Thyroid gland (tissue), 4 donors: ENCODE data around the gene GPC6. TPM values are rescaled to one million over a fixed set of nuclear protein-coding genes. Genes with fewer than 3 reads are reported as not detected.

Experiments used
- DNase-seq, 2 donors: peaks; one replicate each; pipeline ENCODE4 v3.0.0-alpha.2; 2019
- H3K27ac ChIP-seq, 3 donors: fragments of 200-600 bp; sonication (generic); 1 replicate in 2 of 3; 2 replicates in 1 of 3; pipeline ENCODE4 v1.5.1; 2016 to 2019; ENCODE audit warnings: mild to moderate bottlenecking in 1 of 3, moderate library complexity in 1 of 3
- H3K27me3 ChIP-seq: fragments of 200-600 bp; sonication (generic); one replicate; pipeline ENCODE4 v1.5.1; 2019
- H3K36me3 ChIP-seq, 2 donors: fragments of 200-600 bp; sonication (generic); one replicate each; pipeline ENCODE4 v1.5.1; 2016 to 2019
- H3K4me1 ChIP-seq, 2 donors: fragments of 200-600 bp; sonication (generic); one replicate each; pipeline ENCODE4 v1.5.1; 2017 to 2019
- H3K4me3 ChIP-seq, 3 donors: fragments of 200-600 bp; sonication (generic); replicated peaks in 1 of 3; 1 replicate in 2 of 3; 2 replicates in 1 of 3; pipeline ENCODE4 v1.5.1; 2016; ENCODE audit warnings: mild to moderate bottlenecking in 1 of 3
- H3K9me3 ChIP-seq: fragments of 200-600 bp; sonication (generic); one replicate; pipeline ENCODE4 v1.5.1; 2017
- CTCF ChIP-seq, 6 experiments: fragments of 200-600 bp in 3 of 6; fragments of 450-650 bp in 3 of 6; sonication (generic) in 3 of 6; IDR thresholded peaks; one replicate each; pipeline ENCODE4 v1.5.1; 2016 to 2019; ENCODE audit warnings: antibody characterized with exemption in 6 of 6, mild to moderate bottlenecking in 2 of 6, inconsistent platforms in 1 of 6, moderate library complexity in 1 of 6
- POLR2A ChIP-seq, 2 donors: fragments of 450-650 bp; IDR thresholded peaks; one replicate each; pipeline ENCODE4 v1.6.1; 2017; ENCODE audit warnings: antibody characterized with exemption in 2 of 2, mild to moderate bottlenecking in 2 of 2, moderate library complexity in 1 of 2
- WGBS, 2 donors: methylation state at CpG; one replicate each; pipeline ENCODE4 v1.1.5; 2017; 5-methylcytosine and 5-hydroxymethylcytosine counted together
- intact Hi-C: fragments of 100-400 bp; cut with DNase I; formaldehyde crosslinking; loops from one replicate; pipeline ENCODE4 v1.15.1; 2023
- total RNA-seq, 4 donors: library from RNA; depleted of rRNA; stranded (reverse); fragments of >200 nt; gene quantifications; one replicate each; pipeline ENCODE4 v1.2.3, GENCODE V29; 2016

Gene GPC6
- total RNA-seq, 4 donors from 2014 or later, result 2.8 to 13.4 (median 7.5) TPM

DNA sequence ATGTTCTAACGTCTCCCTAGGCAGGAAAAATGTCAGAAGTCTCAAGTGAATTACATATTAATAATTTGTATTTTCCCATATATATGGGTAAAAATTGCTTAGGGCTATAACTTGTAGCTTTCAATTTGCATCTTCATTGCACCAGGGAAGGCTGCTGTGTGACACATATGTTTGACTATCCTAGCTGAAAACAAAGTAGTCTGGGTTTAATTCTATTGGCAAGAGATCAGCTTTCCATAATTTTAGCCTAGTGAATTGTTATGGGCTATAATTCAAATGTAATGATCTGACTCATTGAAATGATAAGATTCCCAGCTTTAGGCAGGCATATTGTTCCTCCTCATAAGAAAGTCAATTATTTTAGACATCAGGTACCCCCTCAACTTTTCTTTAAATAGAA lies 699.8 kb downstream of the GPC6 start:
- Histone ChIP-seq H3K27ac (no peak overlapping the region), H3K36me3 (no peaks in the 10 kb centered on the region), H3K4me3 (no peak overlapping the region), H3K4me1 (no peaks in the 10 kb centered on the region), H3K27me3 (no peaks in the 10 kb centered on the region), H3K9me3 (no peaks in the 10 kb centered on the region)
- intact Hi-C loops, result no loop called here
- WGBS, 2 donors, result 79% methylated on average over 1 of the region's 1 CpG
- no peak for DNase-seq
- TF ChIP-seq CTCF (IDR thresholded peaks at IDR 0.05) (no peak), POLR2A (IDR thresholded peaks at IDR 0.05) (no peak)

GRCh38 chr13:93927431-93927830 lies 700.8 kb downstream of the GPC6 start:
- Histone ChIP-seq H3K4me1 (no peaks in the 10 kb centered on the region), H3K9me3 (no peaks in the 10 kb centered on the region), H3K4me3 (no peak overlapping the region), H3K27me3 (no peaks in the 10 kb centered on the region), H3K27ac (no peak overlapping the region), H3K36me3 (no peaks in the 10 kb centered on the region)
- WGBS, 2 donors, result 53 to 54% methylated on average over 1 of the region's 1 CpG
- intact Hi-C loops, result no loop called here
- DNase-seq, result no peak
- TF ChIP-seq CTCF (IDR thresholded peaks at IDR 0.05) (no peak), POLR2A (IDR thresholded peaks at IDR 0.05) (no peak)

DNA sequence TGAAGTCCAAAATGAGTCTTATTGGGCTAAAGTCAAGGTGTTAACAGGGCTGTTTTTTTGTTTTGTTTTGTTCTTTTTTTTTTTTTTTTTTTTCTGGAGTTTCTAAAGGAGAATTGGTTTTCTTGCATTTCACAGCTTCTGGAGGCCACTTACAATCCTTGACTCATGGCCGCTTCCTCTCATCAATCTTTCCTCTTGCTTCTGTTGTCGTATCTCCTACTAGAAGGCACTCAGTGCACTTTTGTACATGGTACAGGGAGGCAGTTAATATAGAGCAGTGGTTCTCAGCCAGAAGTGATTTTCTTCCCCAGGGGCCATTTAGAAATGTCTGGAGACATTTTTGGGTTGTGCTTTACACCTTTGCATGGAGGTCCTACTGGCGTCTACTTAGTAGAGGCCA lies 706.3 kb downstream of the GPC6 start:
- Histone ChIP-seq H3K4me3 (no peak overlapping the region), H3K27ac (no peak overlapping the region), H3K27me3 (no peaks in the 10 kb centered on the region), H3K4me1 (no peaks in the 10 kb centered on the region), H3K9me3 (no peaks in the 10 kb centered on the region), H3K36me3 (no peaks in the 10 kb centered on the region)
- WGBS, 2 donors, result 91 to 92% methylated on average over 3 of the region's 3 CpGs
- DNase-seq, result no peak
- no peak for TF ChIP-seq CTCF (IDR thresholded peaks at IDR 0.05)
- intact Hi-C loops, result no loop called here

DNA sequence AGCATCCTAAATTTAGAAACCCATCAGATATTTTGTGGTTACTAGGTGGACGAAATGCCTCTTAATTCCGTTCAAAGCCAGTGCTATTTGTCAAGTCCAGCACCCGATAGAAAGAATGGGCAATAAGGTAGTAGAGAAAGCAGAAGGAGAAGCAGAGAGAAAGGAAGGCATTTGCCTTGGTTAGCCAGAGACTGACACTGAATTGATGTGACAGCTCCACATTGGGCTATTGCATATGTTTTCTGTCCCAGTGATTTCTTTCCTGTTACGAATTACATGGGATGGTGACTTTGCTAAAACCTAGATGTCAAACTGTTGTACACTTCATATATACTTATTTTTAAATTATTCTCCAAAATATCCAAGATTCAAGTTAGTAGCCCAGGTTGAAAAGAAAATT lies 710.3 kb downstream of the GPC6 start:
- DNase-seq, result no peak
- Histone ChIP-seq H3K9me3 (no peaks in the 10 kb centered on the region), H3K36me3 (no peaks in the 10 kb centered on the region), H3K27me3 (no peaks in the 10 kb centered on the region), H3K4me3 (no peak overlapping the region), H3K4me1 (no peaks in the 10 kb centered on the region), H3K27ac (no peak overlapping the region)
- intact Hi-C loops, result no loop called here
- WGBS, 2 donors, result 87 to 88% methylated on average over 4 of the region's 4 CpGs
- TF ChIP-seq CTCF (IDR thresholded peaks at IDR 0.05), result no peak

DNA sequence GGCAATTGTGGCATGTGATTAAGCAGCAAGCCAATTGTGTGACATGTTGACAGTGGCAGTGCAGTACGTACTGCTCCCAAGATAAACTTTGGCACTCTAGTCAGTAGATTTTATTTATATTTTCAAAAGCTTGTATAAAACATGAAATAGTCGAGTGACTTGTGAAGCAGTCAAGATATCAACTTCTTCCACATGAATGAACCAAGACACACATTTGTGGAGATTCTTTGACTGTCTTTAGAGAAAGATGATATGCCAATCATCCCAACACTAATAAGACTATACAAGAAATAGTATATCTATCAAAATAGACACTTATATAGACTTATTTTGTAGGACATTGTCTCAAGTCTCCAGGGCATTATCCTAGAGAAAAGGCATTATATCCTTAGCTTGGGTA lies 714.8 kb downstream of the GPC6 start:
- TF ChIP-seq POLR2A (IDR thresholded peaks at IDR 0.05) (no peak), CTCF (IDR thresholded peaks at IDR 0.05) (no peak)
- WGBS, 2 donors, result 56 to 79% methylated on average over 2 of the region's 2 CpGs
- Histone ChIP-seq H3K4me3 (no peak overlapping the region), H3K27me3 (no peaks in the 10 kb centered on the region), H3K4me1 (no peaks in the 10 kb centered on the region), H3K27ac (no peak overlapping the region), H3K36me3 (no peaks in the 10 kb centered on the region), H3K9me3 (no peaks in the 10 kb centered on the region)
- DNase-seq, result no peak
- intact Hi-C loops, result no loop called here
